Measurements from ENCODE around the gene HTRA1.

DNA sequence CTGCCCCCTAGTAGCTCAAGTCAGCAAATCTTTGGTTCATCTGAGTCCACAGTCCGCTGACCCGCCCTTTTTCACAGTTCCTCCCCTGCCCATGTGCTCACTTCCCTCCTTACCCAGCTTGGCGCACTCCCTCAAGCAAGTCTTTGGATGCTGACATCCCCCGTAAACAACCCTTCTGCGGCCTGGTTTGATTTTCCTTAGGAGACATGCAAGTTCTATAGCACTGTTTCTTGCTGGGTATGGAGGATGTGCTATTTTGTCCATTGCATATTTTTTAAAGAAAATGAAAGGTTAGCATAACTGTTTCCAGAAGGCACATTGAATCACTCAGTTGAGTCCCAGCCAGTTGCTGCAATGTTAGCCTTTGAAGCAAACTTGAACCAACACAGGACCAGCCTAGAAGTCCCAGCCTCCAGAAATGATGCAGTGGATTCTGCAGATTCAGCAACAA, 38.2 kb downstream of the HTRA1 start:
- TF ChIP-seq GATA3 (IDR thresholded peaks at IDR 0.05; ENCODE audit: low read depth, low read length) = no peak
- no peak for TF ChIP-seq GATA2 (IDR thresholded peaks at IDR 0.05; ENCODE audit: low read depth, low read length)
